HepG2 (cell line): ENCODE measurements around the gene SLC50A1. TPM values are rescaled to one million over a fixed set of nuclear protein-coding genes. Genes with fewer than 3 reads are reported as not detected.

Source experiments
- CBX5 ChIP-seq: sonication (generic); formaldehyde crosslinking; IDR thresholded peaks from 2 replicates; pipeline ENCODE4 v1.4.0; 2020; ENCODE audit warnings: missing genetic modification reagents, borderline replicate concordance
- E2F2 ChIP-seq: sonication (generic); formaldehyde crosslinking; IDR thresholded peaks from 2 replicates; pipeline ENCODE4 v1.4.0; 2020; ENCODE audit warnings: missing genetic modification reagents, borderline replicate concordance
- HOXD1 ChIP-seq: sonication (generic); formaldehyde crosslinking; IDR thresholded peaks from 2 replicates; pipeline ENCODE4 v1.5.0; 2020; ENCODE audit warnings: missing genetic modification reagents
- RERE ChIP-seq: IDR thresholded peaks from 2 replicates; pipeline ENCODE4 v1.6.1; 2016; ENCODE audit warnings: low read depth, missing genetic modification reagents, missing compliant biosample characterization
- STAT5B ChIP-seq: sonication (generic); formaldehyde crosslinking; IDR thresholded peaks from 2 replicates; pipeline ENCODE4 v1.4.0; 2020; ENCODE audit warnings: missing genetic modification reagents
- ZFYVE20 ChIP-seq: sonication (generic); formaldehyde crosslinking; IDR thresholded peaks from 2 replicates; pipeline ENCODE4 v1.8.0; 2023; ENCODE audit warnings: low read depth, mild to moderate bottlenecking, moderate library complexity, missing genetic modification reagents, borderline replicate concordance
- ZNF407 ChIP-seq: sonication (generic); formaldehyde crosslinking; IDR thresholded peaks from one replicate; pipeline ENCODE4 v1.5.1; 2020; ENCODE audit warnings: mild to moderate bottlenecking, missing genetic modification reagents; ENCODE audit errors: not compliant biosample characterization
- ZNF530 ChIP-seq: sonication (generic); formaldehyde crosslinking; IDR thresholded peaks from 2 replicates; pipeline ENCODE4 v1.5.0; 2020; ENCODE audit warnings: low read depth, mild to moderate bottlenecking, missing genetic modification reagents
- polyA plus RNA-seq, 8 experiments: library from polyadenylated mRNA; depleted of rRNA in 3 of 8; stranded (reverse) in 7 of 8; unstranded in 1 of 8; fragments of >200 nt; fragmentation: Illumina TruSeq in 4 of 8; extraction: Trizol in 4 of 8; gene quantifications; 2 replicates each; pipeline versions ENCODE4 v1.2.1 to v1.2.3, GENCODE V29; 2011 to 2016; ENCODE audit warnings: low read depth in 4 of 8, missing spikeins in 1 of 8, mixed read lengths in 1 of 8; ENCODE audit not compliant: insufficient read depth in 1 of 8
- total RNA-seq, 5 experiments: library from RNA; depleted of rRNA; stranded (reverse); fragments of >200 nt; fragmentation: Illumina TruSeq; extraction: Trizol; gene quantifications; 2 replicates each; pipeline ENCODE4 v1.2.3, GENCODE V29; 2016; ENCODE audit warnings: low read depth in 1 of 5
- TF ChIP-seq, protein P1 (sequence below): sonication (generic); formaldehyde crosslinking; IDR thresholded peaks from 2 replicates; pipeline ENCODE4 v1.8.1; 2023; ENCODE audit warnings: mild to moderate bottlenecking, missing genetic modification reagents
- TF ChIP-seq, protein P2 (sequence below): sonication (generic); formaldehyde crosslinking; IDR thresholded peaks from 2 replicates; pipeline ENCODE4 v1.5.0; 2020; ENCODE audit warnings: missing genetic modification reagents

Gene SLC50A1
- total and polyA plus RNA-seq, 2 of the 13 experiments (the other 11 are each of a cell fraction or from before 2014, with no cell fraction given), result 22.5 to 46.8 TPM

- no peak for TF ChIP-seq RERE
- TF ChIP-seq STAT5B (CRISPR knock-in tag), result no peak
- TF ChIP-seq ZNF530 (CRISPR knock-in tag), result no peak
- no peak for TF ChIP-seq E2F2 (CRISPR knock-in tag)
- no peak for TF ChIP-seq ZNF407 (CRISPR knock-in tag)
- no peak for TF ChIP-seq CBX5 (CRISPR knock-in tag)
- TF ChIP-seq, protein P1, sequence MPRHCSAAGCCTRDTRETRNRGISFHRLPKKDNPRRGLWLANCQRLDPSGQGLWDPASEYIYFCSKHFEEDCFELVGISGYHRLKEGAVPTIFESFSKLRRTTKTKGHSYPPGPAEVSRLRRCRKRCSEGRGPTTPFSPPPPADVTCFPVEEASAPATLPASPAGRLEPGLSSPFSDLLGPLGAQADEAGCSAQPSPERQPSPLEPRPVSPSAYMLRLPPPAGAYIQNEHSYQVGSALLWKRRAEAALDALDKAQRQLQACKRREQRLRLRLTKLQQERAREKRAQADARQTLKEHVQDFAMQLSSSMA, result no peak
- TF ChIP-seq, protein P2, sequence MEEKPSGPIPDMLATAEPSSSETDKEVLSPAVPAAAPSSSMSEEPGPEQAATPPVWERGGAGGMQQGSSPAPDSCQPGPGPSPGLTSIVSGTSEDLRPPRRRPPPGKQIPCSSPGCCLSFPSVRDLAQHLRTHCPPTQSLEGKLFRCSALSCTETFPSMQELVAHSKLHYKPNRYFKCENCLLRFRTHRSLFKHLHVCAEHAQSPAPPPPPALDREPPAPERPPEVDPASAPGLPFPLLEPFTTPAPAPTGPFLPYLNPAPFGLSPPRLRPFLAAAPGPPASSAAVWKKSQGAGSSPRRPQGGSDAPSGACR (CRISPR knock-in tag), result no peak
- no peak for TF ChIP-seq ZFYVE20 (CRISPR knock-in tag)
- no peak for TF ChIP-seq HOXD1 (CRISPR knock-in tag)
Measured at GRCh38 chr1:155176544-155177071, 41.0 kb downstream of the SLC50A1 start (continued).
